Measurements from ENCODE around the gene ESF1. TPM values are rescaled to one million over a fixed set of nuclear protein-coding genes. Genes with fewer than 3 reads are reported as not detected.

The ESF1 gene
- total RNA-seq, 1 experiment from 2014 or later, result 36.9 TPM

- no peaks in the 10 kb centered on the region for H3K23me2 ChIP-seq (ENCODE audit: insufficient read length, low read depth, low read length, poor library complexity, severe bottlenecking)
- H3K4me1 Mint-ChIP-seq, result no peaks in the 10 kb centered on the region
- H2AFZ ChIP-seq (ENCODE audit: low read length), result no peak overlapping the region
- no peaks in the 10 kb centered on the region for H3K79me2 ChIP-seq (ENCODE audit: insufficient read depth, low read length)
- no peaks in the 10 kb centered on the region for H3K4me1 ChIP-seq (ENCODE audit: insufficient read depth, low read length)
- no peak overlapping the region for H3K4me2 ChIP-seq (ENCODE audit: insufficient read depth, insufficient read length, low read length)
- no peak overlapping the region for H3T11ph ChIP-seq (ENCODE audit: low read length)
- H4K5ac ChIP-seq (ENCODE audit: insufficient read length, low read depth, low read length), result no peak overlapping the region
- H3K14ac ChIP-seq (ENCODE audit: insufficient read depth, low read length), result no peak overlapping the region
- no peaks in the 10 kb centered on the region for H3K9me3 Mint-ChIP-seq
- no peak overlapping the region for H2AK5ac ChIP-seq (ENCODE audit: insufficient read length, low read length)
- H2BK120ac ChIP-seq (ENCODE audit: low read depth, low read length, poor library complexity, severe bottlenecking), result no peak overlapping the region
- no peak overlapping the region for H3K4me3 Mint-ChIP-seq
- no peak for TF ChIP-seq CTCF (conservative IDR thresholded peaks at IDR 0.05)
- no peak overlapping the region for H2BK15ac ChIP-seq (ENCODE audit: low read depth, low read length)
- H3K4ac ChIP-seq (ENCODE audit: low read depth, low read length), result no peak overlapping the region
- H3K27me3 Mint-ChIP-seq (ENCODE audit: low read depth), result no peaks in the 10 kb centered on the region
- H2BK20ac ChIP-seq (ENCODE audit: low read depth, low read length, poor library complexity, severe bottlenecking), result no peak overlapping the region
- H2BK12ac ChIP-seq (ENCODE audit: insufficient read length, low read depth, low read length), result no peak overlapping the region
- H4K91ac ChIP-seq (ENCODE audit: insufficient read length, low read depth, low read length), result no peak overlapping the region
- H3K27ac Mint-ChIP-seq, result no peak overlapping the region
- H3K18ac ChIP-seq (ENCODE audit: insufficient read length, low read depth, low read length), result no peak overlapping the region
- no peak for DNase-seq
- H3K27me3 ChIP-seq (ENCODE audit: insufficient read depth, low read length), result no peaks in the 10 kb centered on the region
- H3K27ac ChIP-seq (ENCODE audit: insufficient read length, low read depth, low read length), result no peak overlapping the region
- H4K20me1 ChIP-seq (ENCODE audit: control insufficient read depth, insufficient read depth, insufficient read length), result no peaks in the 10 kb centered on the region
- no peak overlapping the region for H3K9ac ChIP-seq (ENCODE audit: extremely low read depth, insufficient read length, low read length)
- no CpG with 5 or more reads among the region's 2 CpGs for WGBS (ENCODE audit: extremely low coverage, insufficient read length, low lambda C conversion rate)
- no peak overlapping the region for H2BK5ac ChIP-seq (ENCODE audit: insufficient read length, low read length)
- H3K23ac ChIP-seq (ENCODE audit: insufficient read length, low read depth, low read length), result no peak overlapping the region
- no peak overlapping the region for H4K8ac ChIP-seq (replicated peaks; ENCODE audit: insufficient read length, low read depth, low read length)
- H3K36me3 Mint-ChIP-seq (ENCODE audit: insufficient read depth in 1 of 3, low read depth in 3 of 3), result peaks cover 2 to 22% (median 21%) of the 10 kb centered on the region in 3 experiments; a peak in 5 of 7 replicates
- no peaks in the 10 kb centered on the region for H3K9me3 ChIP-seq (ENCODE audit: control insufficient read depth, low read depth, low read length)
- no peak overlapping the region for H3K56ac ChIP-seq (ENCODE audit: insufficient read length, low read depth, low read length)
- H3K79me1 ChIP-seq (ENCODE audit: insufficient read depth, low read depth, low read length, poor library complexity, severe bottlenecking), result no peaks in the 10 kb centered on the region
Observed at GRCh38 chr20:13809373-13809772, 24.7 kb upstream of the ESF1 start.

All from H9 (cell line).